K562 (cell line): ENCODE measurements around the gene USP15. TPM values are rescaled to one million over a fixed set of nuclear protein-coding genes. Genes with fewer than 3 reads are reported as not detected.

Experiments used
- ADNP ChIP-seq: fragments of 200-800 bp; sonication (Bioruptor generic); IDR thresholded peaks from 2 replicates; pipeline ENCODE4 v1.6.1; 2016; ENCODE audit warnings: missing genetic modification characterization, missing compliant biosample characterization
- BRD4 ChIP-seq: fragments of 200-600 bp; sonication (generic); IDR thresholded peaks from 2 replicates; pipeline ENCODE4 v1.6.1; 2017; ENCODE audit warnings: inconsistent platforms
- E4F1 ChIP-seq: fragments of 250-450 bp; sonication (Bioruptor Pico); IDR thresholded peaks from 2 replicates; pipeline ENCODE4 v1.5.0; 2021; ENCODE audit warnings: mild to moderate bottlenecking, borderline replicate concordance
- PYGO2 ChIP-seq: fragments of 450-650 bp; IDR thresholded peaks from 2 replicates; pipeline ENCODE4 v1.6.1; 2016; ENCODE audit warnings: mild to moderate bottlenecking, missing genetic modification characterization, moderate library complexity, missing compliant biosample characterization
- TCFL5 ChIP-seq: fragments of 250-450 bp; sonication (Bioruptor Pico); conservative IDR thresholded peaks from 2 replicates; pipeline ENCODE4 v1.6.1; 2021; ENCODE audit warnings: mild to moderate bottlenecking, moderate library complexity, matching md5 sums
- polyA plus RNA-seq, 8 experiments: library from polyadenylated mRNA; depleted of rRNA in 4 of 8; stranded (reverse) in 5 of 8; unstranded in 3 of 8; fragments of >200 nt; fragmentation: Nextera tagmentation in 2 of 8; fragmentation: Illumina TruSeq in 1 of 8; extraction: Ambion mirVana in 2 of 8; extraction: Trizol in 1 of 8; gene quantifications; 2 replicates each; pipeline versions ENCODE4 v1.2.1 to v1.2.3, GENCODE V29; 2011 to 2014; ENCODE audit warnings: inconsistent platforms in 1 of 8, missing spikeins in 1 of 8
- total RNA-seq, 7 experiments: library from RNA; depleted of rRNA in 6 of 7; stranded (reverse); fragments of >200 nt in 6 of 7; fragmentation: Illumina TruSeq in 2 of 7; extraction: Trizol in 2 of 7; gene quantifications; 2 replicates each; pipeline versions ENCODE4 v1.2.1 to v1.2.3, GENCODE V29; 2011 to 2021; ENCODE audit warnings: low replicate concordance in 1 of 7
- TF ChIP-seq, protein P1 (sequence below): fragments of 450-650 bp; IDR thresholded peaks from 2 replicates; pipeline ENCODE4 v1.6.1; 2016; ENCODE audit warnings: mild to moderate bottlenecking
- TF ChIP-seq, protein P2 (sequence below), 2 experiments: IDR thresholded peaks in 1 of 2; conservative IDR thresholded peaks in 1 of 2; 2 replicates each; pipeline ENCODE4 v1.6.1; 2016; ENCODE audit warnings: low read depth in 2 of 2, mild to moderate bottlenecking in 1 of 2, missing compliant biosample characterization in 1 of 2, missing genetic modification characterization in 1 of 2, moderate library complexity in 1 of 2

The USP15 gene
- total and polyA plus RNA-seq, 9 of the 15 experiments (the other 6 are each of a cell fraction or from before 2014, with no cell fraction given) = 140 to 272 (median 182) TPM

- TF ChIP-seq, protein P1, sequence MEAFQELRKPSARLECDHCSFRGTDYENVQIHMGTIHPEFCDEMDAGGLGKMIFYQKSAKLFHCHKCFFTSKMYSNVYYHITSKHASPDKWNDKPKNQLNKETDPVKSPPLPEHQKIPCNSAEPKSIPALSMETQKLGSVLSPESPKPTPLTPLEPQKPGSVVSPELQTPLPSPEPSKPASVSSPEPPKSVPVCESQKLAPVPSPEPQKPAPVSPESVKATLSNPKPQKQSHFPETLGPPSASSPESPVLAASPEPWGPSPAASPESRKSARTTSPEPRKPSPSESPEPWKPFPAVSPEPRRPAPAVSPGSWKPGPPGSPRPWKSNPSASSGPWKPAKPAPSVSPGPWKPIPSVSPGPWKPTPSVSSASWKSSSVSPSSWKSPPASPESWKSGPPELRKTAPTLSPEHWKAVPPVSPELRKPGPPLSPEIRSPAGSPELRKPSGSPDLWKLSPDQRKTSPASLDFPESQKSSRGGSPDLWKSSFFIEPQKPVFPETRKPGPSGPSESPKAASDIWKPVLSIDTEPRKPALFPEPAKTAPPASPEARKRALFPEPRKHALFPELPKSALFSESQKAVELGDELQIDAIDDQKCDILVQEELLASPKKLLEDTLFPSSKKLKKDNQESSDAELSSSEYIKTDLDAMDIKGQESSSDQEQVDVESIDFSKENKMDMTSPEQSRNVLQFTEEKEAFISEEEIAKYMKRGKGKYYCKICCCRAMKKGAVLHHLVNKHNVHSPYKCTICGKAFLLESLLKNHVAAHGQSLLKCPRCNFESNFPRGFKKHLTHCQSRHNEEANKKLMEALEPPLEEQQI = no peak
- 0 out of 2 replicates have a peak, but pooled peaks have one; percentile 3 for TF ChIP-seq ADNP
- TF ChIP-seq E4F1 (CRISPR knock-in tag) = peak; percentile 27; the same call in 1 of the 2 replicates
- no peak for TF ChIP-seq BRD4
- TF ChIP-seq, protein P2, sequence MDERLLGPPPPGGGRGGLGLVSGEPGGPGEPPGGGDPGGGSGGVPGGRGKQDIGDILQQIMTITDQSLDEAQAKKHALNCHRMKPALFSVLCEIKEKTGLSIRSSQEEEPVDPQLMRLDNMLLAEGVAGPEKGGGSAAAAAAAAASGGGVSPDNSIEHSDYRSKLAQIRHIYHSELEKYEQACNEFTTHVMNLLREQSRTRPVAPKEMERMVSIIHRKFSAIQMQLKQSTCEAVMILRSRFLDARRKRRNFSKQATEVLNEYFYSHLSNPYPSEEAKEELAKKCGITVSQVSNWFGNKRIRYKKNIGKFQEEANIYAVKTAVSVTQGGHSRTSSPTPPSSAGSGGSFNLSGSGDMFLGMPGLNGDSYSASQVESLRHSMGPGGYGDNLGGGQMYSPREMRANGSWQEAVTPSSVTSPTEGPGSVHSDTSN (CRISPR knock-in tag; IDR thresholded peaks at IDR 0.05; ENCODE audit: low read depth) = no peak
- TF ChIP-seq, protein P2 (tag; conservative IDR thresholded peaks at IDR 0.05; ENCODE audit: low read depth) = peak; percentile 49
- no peak for TF ChIP-seq PYGO2 (tag)
- TF ChIP-seq TCFL5 (CRISPR knock-in tag) = no peak
These were observed 2.0 kb upstream of the USP15 start (continued) for GRCh38 chr12:62258231-62258630.
